SKM-1 (cell line): ENCODE data around the gene IL12B.
"Not testable (repeated sequence)": the region's sequence is repeated elsewhere in the genome, so short reads cannot be mapped to it uniquely, and the experiment has no call there.

Experiments
- DNase-seq: peaks from one replicate; lab custom pipeline; 2025; ENCODE audit not compliant: unreplicated experiment; lab: John Stamatoyannopoulos, UW

IL12B gene

GRCh38 chr5:159330131-159330800, at the start of gene IL12B:
TSS of gene IL12B (minus strand) at chr5:159330487. CDS start at chr5:159326782, 3,705 bp downstream.
- no peak for DNase-seq

- DNase-seq: no peak
These were observed 47.4 kb upstream of the IL12B start for GRCh38 chr5:159377653-159378052.

- not testable (repeated sequence) for DNase-seq
These were observed 37.6 kb upstream of the IL12B start for GRCh38 chr5:159367866-159368265.

GRCh38 chr5:159366776-159367175, 36.5 kb upstream of the IL12B start:
- not testable (repeated sequence) for DNase-seq

GRCh38 chr5:159362220-159362619, 31.9 kb upstream of the IL12B start:
- peak; percentile 90 for DNase-seq

GRCh38 chr5:159359871-159360270, 29.6 kb upstream of the IL12B start:
- not testable (repeated sequence) for DNase-seq

GRCh38 chr5:159359408-159359807, 29.1 kb upstream of the IL12B start:
- DNase-seq: peak; percentile 66

GRCh38 chr5:159353661-159354252, 23.5 kb upstream of the IL12B start:
- no peak for DNase-seq

GRCh38 chr5:159350644-159351043, 20.4 kb upstream of the IL12B start:
- DNase-seq: not testable (repeated sequence)

- not testable (repeated sequence) for DNase-seq
These were observed 19.9 kb upstream of the IL12B start for GRCh38 chr5:159350216-159350615.

- DNase-seq: no peak
These were observed 15.6 kb upstream of the IL12B start for GRCh38 chr5:159345861-159346260.

GRCh38 chr5:159345336-159345735, 15.0 kb upstream of the IL12B start:
- DNase-seq: peak; percentile 9

GRCh38 chr5:159343295-159344094, 13.2 kb upstream of the IL12B start:
- DNase-seq: peak; percentile 39

- peak; percentile 36 for DNase-seq
These were observed 12.6 kb upstream of the IL12B start for GRCh38 chr5:159342840-159343239.

GRCh38 chr5:159341906-159342310, 11.6 kb upstream of the IL12B start:
- DNase-seq: peak; percentile 83

- no peak for DNase-seq
These were observed 10.9 kb upstream of the IL12B start for GRCh38 chr5:159341145-159341544.

GRCh38 chr5:159340511-159340910, 10.2 kb upstream of the IL12B start:
- DNase-seq: no peak

- no peak for DNase-seq
These were observed 9.2 kb upstream of the IL12B start for GRCh38 chr5:159339460-159339859.

GRCh38 chr5:159338118-159338517, 7.8 kb upstream of the IL12B start:
- DNase-seq: no peak

GRCh38 chr5:159337016-159337955, 7.0 kb upstream of the IL12B start:
- peak; percentile 66 for DNase-seq

GRCh38 chr5:159336586-159336985, 6.3 kb upstream of the IL12B start:
- no peak for DNase-seq
